ENCODE results near the gene LENG1.
"Not testable (repeated sequence)": the region's sequence is repeated elsewhere in the genome, so short reads cannot be mapped to it uniquely, and the experiment has no call there.

LENG1 gene

DNA sequence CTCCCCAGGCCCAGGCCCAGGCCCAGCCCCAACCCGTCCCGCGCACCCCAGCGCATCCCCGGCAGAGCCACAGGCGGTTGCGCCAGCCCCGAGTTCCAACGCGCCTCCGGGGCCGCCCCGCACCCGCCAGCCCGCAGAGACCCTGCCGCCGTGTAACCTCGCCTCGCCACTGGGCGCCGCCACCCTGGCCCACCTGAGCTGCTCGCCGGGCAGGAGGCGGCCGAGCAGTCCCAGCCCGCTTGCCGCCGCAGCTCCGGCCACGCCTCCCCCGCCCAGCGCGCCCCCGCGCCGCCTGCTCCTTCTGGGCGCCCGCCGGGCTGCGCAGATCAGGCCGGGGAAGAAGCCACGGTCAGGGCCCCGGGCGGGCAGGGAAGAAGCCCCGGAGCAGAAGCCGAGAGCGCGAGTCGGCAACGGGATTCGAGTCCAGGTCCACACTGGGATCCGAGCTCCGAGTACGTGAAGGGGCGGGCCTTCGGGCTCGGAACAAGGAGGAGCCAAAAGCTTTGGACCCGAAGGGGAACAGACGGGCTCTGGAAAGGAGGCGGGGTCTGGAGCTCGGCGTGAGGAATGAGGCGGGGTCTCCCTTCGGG is 29.7 kb upstream of the LENG1 start, which contains the start of gene MBOAT7:
MBOAT7 (minus strand) TSS at position 436 of the 590 bp plus-strand sequence. CDS start 1,072 bp downstream, outside the sequence.
- no peak for DNase-seq

DNA sequence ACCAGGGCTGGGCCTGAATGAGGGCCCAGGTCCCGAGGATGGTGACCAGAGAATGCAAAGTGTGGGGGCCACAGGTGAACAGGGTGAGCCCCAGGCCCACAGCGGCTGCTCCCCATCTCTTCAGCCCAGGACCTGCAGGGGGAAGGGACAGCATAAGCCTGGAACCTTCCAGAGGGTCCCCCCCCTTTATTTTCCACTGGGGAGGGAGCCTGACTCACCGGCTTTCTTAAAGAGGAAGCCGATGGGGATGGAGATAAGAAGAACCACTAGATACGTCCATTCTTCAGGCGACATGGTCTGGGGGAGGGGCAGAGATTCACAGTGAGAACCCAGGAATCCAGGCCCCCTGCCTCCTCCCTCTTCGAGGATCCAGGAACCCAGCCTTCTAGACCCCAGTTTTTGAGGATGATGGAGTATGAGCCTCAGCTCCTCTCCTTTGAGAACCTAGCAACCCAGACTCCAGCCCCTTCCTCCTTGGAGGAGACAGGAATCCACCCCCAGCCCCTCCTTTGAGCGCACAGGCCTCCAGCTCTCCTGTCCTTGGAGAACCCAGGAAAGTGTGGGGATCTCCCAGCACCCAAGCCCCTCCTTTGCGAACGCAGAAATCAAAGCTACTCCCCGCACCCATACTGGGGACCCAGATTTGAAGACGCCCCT is 28.8 kb upstream of the LENG1 start:
- peak; percentile 53 for DNase-seq

DNA sequence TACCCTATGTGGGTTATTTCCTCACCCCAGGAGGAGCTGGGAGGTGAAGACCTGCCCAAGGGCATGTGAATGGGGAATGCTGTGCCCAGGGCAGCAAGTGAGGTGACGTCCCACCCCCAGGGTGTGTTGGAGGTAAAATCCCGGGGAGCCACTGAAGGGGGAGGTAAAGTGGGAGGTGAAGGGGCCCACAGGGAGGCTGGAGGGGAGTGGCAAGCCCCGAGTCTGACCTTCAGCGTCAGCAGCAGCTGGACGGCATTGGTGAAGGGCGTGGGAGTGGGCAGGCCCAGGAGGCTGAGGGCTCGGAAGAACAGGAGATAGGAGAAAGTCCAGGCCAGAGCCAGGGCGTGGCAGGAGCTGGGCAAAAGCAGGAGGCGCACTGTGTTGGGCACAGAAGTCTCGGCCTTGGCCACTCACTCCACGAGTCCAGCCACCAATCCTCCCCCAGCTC is 27.4 kb upstream of the LENG1 start:
- no peak for DNase-seq

DNA sequence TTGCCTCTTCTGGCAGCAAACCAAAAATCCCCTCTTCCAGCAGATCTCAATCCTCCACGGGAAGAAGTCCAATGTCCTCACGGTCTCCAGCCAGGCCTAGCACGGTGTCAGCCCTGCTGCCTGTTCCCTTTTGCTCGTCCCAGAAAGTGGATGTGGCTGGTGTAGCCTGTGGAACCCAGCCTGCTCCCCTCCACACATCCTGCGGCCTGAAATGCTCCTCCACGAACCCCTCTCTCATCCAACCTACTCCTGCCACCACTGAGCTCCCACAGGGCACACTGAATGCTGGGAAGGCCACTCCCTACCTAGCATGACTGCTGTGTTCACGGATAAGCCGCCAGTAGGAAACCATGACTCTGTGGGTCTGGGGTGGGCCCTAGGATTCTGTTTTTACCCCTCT is 26.8 kb upstream of the LENG1 start:
- no peak for DNase-seq

DNA sequence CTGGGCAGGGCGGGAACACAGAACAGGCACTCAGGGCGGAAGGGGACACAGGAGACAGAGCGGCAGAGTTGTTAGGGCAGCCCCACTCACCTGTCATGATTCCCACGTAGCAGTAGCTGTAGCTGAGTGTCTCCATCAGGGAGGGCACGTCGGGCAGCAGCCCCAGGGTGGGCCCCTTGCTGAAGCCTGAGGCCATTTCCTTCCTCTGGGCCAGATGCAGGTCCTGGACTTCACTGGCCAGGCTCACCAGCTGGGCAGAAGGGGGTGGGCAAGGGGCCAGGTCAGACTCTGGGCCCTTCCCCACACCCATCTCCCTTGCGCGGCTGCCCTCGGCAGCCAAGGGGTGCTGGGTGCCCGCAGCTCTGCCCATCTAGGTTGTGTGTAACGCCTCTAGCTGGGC is 23.9 kb upstream of the LENG1 start:
- no peak for DNase-seq

DNA sequence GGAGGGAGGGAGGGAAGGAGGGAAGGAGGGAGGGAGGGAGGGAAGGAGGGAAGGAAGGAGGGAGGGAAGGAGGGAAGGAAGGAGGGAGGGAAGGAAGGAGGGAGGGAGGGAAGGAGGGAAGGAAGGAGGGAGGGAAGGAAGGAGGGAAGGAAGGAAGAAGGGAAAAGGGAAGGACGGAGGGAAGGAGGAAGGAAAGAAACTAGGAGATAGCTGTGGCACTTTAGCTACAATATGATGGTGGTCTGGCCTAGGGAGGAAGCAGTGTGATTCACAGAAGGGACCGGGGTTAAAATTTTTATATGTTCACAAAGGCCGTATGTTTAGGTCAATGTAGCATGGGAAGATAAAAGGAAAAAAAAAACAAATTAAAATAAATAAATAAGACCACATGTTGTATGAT is 22.4 kb upstream of the LENG1 start:
- DNase-seq: not testable (repeated sequence)

DNA sequence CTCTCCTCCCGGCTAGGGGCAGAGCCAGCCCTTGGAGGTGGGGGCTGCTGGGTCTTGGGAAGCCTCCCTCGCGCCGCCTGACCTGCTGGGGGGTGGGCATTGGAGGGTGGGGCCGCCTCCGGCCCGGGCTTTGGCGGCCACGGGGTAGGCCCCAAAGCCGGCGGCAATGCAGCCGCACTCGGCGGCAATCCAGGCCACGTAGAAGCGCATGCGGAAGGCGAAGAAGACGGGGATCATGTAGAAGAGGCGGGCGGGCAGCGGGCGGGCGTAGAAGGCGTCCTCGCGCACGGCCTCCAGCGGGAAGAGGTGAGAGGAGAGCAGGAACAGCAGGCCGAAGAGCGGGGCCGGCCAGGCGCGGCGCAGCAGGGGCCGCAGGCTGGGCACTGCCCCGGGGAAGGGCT is 21.2 kb upstream of the LENG1 start:
- DNase-seq: no peak

DNA sequence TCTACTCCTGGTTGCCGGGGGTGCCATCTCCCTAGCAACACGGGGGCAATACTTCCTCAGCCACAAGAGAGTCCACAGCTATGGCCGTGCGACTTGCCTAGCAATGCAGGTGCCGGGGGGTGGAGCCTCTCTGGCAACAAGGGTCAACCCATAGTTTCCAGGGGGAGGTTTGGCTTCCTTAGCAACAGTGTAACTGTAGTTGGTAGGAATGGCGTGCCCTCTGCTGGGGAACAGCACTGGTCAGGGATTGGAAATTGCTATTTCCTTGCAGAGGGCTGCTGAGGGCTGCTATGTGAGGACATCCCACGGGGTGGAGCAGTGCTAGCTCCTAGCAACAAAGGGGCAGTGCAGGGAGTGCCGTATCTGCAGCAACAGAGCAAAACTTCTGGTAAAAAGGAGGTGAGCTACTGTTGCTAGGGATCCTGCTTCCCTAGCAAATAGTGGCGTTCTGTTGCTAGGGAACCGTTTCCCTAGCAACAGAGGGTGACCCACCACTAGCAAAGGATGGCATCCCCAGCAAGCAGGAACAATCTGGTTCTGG is 20.5 kb upstream of the LENG1 start:
- peak; percentile 69 for DNase-seq

DNA sequence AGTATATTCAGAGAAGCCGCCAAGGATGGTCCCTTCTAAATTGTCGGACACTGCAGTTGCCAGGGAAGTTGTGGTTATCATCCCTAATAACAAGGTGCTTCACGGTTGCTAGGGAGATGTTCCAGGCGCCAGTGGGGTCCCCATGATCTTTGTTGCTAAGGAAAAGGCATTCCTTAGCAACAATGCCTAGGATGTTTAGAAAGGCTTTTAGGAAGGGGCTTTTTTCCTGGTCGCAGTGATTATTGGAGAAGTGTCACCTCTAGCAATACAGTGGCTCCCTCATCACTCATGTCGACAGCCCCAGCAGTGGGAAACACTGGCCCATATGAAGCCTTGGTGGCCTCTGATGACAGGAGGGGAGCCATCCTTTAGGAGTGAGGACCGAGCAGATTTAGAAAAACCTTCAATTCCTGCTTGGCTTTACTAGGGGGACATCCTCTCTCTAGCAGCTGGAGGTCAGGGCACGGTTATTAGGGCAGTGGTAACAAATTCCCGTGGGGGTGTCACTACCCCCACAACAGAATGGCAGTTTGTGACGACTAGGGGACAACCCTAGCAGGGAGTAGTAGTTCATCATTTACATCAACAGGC is 19.8 kb upstream of the LENG1 start:
- no peak for DNase-seq

DNA sequence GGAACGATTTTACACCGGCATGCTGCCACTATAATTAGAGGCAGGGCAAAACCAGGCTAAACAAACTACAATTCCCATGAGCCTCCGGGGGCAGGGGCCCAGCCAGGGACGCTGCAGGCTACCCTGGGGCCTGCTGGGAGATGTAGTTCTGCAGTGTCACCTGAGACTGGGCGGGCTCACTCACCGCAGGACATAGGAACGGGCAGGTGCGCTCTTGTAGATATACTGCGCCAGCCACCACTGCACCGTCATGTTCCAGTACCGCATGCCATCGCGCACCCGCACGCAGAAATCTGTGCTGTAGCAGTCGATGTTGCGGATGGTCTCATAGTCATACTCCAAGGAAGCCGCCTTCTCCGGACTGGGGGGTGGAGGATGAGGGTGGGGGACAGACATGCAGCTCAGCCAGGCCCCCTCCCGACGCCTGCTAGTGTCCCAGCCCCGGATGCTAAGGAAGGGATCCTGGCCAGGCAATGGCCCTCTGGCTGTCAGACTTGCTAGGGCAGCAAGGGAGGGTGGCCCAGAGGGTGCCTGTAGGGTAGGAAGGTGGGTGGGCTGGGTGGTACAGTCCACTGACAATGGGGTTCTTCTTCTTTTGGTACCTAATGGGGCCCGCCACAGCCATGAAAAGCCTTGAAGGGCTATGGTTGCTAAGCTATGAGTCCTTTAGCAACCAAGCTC is 19.2 kb upstream of the LENG1 start:
- DNase-seq: no peak

DNA sequence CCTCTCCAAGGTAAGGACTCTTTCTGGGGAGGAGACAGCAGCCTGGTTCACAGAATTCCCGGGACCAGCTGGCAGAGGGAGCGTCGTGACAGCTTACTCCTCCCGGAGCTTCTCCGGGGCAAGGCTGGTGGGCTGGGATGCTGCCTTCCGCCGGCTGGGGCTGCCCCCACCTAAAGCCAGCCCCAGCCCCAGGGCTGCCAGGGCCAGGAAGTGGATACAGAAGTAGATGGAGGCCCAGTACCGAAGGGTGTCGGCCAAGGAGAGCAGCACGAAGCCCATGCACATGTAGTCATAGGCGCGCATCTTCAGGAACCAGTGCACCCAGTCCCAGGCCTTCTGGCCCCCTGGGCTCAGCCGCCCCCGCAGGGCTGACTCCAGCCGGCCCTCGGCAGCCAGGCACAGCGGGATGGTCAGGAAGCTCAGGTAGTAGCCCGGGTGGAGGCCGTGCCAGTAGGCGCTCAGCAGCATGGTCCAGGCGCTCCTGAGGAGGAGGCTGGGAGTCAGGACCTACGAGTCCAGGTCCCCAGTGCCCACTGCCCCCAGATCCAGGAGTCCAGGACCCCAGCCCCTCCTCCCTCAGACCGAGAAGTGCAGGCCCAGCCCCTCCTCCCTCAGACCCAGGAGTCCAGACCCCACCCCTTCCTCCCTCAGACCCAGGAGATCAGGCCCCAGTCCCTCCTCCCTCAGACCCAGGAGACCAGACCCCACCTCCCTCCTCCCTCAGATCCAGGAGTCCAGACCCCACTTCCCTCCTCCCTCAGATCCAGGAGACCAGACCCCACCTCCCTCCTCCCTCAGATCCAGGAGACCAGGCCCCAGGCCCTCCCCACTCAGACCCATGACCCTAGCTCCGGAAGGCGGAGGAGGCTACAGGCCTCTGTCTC is 14.7 kb upstream of the LENG1 start:
- no peak for DNase-seq

DNA sequence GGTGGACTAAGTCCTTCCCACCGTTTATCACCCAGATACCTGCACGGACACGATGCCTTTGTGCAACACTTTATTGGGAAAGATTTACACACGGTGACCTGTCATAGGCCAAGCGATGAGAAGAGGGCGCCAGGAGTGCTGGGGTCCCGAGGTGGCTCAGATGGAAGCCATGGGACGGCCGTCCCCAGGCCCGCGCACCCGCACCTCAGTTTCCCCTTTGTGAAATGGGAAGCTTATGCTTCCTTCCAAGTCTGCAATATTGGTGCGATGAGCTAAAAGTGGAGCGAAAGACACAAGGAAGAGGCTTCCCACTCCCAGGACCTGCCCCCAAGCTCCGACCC is 13.8 kb upstream of the LENG1 start:
- DNase-seq: no peak

DNA sequence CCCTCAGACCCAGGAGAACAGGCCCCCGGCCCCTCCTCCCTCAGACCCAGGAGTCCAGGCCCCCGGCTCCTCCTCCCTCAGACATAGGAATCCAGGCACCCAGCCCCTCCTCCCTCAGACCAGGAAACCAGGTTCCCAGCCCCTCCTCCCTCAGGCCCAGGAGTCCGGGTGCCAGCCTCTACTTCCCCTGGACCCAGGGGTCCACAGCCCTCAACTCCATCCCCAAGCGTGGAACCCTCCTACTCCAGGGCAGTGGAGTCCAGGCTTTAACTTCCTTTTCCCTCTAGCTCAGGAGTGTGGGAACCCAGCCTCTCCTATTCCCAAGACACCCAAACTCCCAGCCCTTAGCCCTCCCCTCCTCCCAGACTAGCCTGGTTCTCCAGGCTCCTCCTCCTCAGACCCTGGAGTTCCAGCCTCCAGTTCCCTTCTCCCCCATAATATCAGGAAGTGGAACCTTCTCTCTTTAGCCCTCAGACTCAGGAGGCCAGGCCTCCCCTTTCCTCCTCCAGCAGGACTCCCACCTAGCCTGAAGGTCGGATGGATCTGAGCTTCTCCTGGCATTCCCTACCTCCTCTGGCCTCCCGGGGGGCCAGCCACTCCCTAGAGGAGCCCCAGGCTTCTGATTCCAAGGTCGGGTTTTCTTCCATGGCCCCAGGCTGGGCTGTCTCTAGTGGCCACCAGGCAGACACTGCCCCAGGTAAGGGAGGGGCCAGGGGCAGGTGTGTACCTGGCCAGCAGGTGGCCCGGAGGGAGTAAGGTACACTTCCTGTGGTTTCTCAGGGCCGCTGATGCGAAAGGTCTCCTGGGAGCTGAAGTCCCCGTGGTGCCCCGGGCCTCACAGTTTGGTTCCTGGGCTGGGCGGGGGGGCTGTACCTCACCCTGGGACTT is 13.2 kb upstream of the LENG1 start, which contains the start of gene TMC4:
TMC4 (minus strand) TSS at position 690 of the 888 bp plus-strand sequence; CDS start at position 647, 43 bp downstream.
- DNase-seq: peak; percentile 65

DNA sequence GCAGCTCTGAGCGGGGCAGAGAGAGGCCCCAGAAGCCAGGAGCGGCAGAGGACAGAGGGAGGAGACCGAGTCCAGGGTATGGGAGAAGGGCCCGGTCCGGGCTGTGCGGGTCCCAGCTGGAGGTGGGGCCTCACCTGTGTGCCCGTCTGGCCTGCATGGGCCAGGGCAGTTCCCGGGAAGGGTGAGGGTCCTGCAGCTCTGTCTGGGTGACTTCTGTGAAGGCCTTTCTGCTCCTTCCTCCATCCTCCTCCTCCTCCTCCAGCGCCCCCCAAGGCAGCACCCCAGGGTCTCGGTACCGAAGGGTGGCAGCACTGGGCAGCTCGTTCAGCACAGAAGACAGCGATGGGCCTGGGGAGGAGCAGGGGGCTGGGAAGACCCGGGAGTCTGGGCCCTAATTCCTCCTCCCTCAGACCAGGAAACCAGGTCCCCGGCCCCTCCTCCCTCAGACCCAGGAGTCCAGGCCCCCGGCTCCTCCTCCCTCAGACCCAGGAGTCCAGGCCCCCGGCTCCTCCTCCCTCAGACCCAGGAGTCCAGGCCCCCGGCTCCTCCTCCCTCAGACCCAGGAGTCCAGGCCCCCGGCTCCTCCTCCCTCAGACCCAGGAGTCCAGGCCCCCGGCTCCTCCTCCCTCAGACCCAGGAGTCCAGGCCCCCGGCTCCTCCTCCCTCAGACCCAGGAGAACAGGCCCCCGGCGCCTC is 12.4 kb upstream of the LENG1 start:
- DNase-seq: not testable (repeated sequence)

DNA sequence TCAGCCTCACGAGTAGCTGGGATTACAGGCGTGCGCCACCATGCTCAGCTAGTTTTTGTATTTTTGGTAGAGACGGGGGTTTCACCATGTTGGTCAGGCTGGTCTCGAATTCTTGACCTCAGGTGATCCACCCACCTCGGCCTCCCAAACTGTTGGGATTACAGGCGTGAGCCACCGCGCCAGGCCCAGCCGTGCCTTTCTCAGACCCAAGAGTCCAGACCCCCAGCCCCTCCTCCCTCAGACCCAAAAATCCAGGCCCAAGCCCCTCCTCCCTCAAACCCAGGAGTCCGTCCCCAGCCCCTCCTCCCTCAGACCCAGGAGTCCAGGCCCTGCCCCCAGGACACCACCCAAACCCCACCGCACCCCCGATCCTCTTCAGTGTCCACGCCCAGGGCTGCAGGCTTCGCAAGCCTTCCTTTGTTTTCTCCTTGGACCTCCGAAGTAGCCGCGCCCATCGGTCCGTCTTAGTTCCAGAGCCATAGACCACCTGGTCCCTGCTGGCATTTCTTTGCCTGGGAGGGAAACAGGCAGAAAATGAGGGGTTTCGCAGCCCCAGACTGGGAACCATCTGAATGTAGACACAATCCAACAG is 9.7 kb upstream of the LENG1 start:
- DNase-seq: no peak

DNA sequence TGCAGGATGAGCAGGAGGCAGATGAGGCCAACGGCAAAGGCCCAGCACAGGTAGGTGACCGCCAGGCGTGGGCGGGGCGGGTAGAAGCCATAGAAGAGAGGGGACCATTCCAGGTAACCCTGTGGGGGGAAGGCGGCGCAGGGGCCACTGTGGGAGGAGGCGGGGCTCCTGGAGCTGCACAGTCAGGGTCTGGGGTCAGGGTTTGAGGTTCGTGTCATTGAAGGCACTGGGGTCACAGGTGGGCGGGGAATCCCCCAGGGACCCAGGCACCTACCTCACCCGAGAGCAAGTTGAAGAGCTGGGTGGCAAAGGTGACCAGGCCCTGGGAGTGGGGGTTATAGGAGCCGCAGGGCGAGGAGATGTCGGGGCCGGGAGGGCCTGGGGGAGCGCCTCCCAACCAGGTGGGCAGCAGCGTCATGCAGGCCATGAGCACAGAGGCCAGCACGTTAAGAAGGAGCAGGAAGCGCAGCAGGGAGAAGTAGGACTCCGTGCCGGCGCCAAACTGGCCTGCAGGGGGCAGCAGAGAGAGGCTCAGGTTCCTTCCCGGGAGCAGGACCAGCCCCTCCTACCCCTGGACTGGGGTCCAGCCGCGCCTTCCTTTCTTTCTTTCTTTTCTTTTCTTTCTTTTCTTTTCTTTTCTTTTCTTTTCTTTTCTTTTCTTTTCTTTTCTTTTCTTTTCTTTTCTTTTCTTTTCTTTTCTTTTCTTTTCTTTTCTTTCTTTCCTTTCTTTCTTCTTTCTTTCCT is 8.8 kb upstream of the LENG1 start:
- DNase-seq: peak; percentile 75

DNA sequence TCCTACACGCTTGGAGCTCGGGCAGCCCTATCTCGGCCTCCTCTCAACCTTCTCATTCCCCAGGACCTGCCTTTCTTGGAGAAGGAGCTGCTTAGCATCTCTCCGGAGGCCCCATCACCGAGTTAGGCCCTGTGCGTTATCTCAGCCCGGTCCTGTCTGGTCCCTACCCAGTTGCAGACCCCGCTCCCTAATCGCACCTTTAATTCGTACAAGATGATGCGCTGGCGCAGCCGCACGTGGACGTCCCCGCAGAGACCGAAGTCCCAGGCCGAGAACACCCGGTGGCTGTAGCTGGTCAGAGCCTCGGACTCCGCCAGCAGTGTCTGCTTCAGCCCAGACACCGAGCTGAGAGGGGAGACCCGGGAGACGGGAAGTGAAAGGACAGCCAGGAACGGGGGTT is 5.7 kb upstream of the LENG1 start:
- no peak for DNase-seq

DNA sequence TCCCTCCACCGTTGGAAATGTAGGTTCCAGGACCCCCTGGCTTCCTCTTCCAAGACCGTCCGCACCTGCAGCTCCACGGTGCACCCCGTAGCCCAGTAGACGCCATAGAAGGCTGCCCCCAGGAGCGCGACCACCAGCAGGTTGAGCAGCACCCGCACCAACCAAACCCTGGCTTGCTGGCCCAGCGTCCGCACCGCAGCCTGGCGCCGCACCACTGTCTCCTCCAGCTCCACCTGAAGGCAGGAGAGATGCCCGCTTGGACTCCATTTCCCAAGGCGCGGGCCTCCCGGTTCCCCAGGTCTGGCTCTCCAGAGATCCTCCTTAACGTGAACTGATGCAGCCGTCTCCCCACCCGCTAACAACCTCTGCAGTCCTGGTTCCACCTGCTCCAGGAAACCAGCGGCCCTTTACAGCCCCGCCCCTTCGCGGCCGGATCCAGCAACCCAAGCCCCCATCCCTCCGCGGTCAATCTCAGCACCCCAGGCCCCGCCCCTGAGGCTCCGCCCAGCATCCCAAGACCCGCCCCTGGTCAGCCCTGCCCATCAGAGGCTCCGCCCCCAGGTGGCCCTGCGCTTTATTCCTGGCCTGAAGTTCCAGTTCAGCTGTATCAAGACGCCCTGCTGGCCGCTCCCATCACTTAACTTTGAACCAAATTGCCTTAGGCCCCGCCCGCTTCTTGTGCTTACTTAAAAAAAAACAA is 5.0 kb upstream of the LENG1 start:
- DNase-seq: peak; percentile 51

DNA sequence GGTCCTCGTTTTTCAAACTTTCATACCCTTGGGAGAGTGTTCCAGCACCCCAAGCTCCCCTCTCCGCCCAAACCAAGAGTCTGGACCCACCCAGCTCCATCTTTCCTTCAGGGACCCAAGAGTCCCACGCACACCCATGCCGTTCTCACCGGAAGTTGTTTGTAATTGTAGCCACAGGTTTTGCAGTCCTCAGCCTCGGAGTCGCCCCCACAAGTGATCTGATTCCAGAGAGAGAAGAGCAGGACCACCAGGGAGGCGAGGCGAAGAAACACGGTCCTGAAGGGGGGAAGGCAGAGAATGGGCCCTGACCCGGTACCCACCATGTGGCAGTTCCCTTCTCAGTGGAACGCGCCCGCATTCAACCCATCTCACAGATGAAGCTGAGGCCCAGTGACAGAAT is 3.4 kb upstream of the LENG1 start:
- no peak for DNase-seq
